AG09309 (cell line): ENCODE data around the gene MRGPRG.

Experiments
- DNase-seq: peaks from one replicate; pipeline ENCODE4 v3.0.0-alpha.2; 2010; ENCODE audit warnings: low read depth
- H3K4me3 ChIP-seq: 2 replicates; pipeline ENCODE4 v1.5.1; 2011; ENCODE audit warnings: mild to moderate bottlenecking, low read depth, low read length, moderate library complexity; ENCODE audit not compliant: control insufficient read depth
- TF ChIP-seq, protein P1 (sequence below): IDR thresholded peaks from 2 replicates; pipeline ENCODE4 v1.5.1; 2011; ENCODE audit warnings: mild to moderate bottlenecking, low read depth, low read length, inconsistent platforms; ENCODE audit not compliant: insufficient read depth, control insufficient read depth; ENCODE audit errors: missing control alignments

Gene MRGPRG

DNA sequence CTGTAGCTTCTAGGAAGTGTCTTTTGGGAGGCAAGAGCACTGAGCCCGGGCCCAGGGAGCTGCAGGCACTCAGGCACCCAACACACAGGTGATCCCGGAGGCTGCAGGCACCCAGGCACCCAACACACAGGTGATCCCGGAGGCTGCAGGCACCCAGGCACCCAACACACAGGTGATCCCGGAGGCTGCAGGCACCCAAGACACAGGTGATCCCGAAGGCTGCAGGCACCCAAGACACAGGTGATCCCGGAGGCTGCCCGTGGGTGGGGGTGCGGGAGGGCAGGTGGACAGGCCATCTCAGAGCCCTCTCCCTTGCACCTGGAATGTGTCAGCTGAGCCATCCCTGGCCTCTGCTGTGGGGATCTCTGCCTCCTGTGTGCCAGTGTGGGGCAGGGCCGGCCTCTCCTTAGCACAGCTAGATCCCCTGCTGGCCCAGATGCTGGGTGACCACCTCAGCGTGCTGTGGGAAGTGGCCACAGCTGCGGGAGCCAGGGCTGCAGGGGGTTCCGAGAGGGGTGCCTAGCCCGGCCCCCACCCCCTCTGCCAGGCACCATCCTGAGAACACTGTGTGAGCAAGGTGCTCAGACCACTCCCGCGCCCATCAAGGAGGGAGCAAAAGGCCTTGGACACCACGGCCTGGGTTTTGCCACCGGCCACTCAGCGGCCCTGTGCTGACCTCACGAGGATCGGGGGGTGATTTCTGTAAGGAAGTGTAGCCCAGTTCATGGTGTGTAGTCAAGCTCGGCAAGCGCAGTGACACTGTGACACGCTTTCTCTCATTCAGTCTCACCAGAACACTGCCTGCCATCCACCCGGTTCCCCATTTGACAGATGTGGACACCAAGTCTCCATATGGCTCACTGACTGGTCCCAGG is 14.2 kb downstream of the MRGPRG start:
- TF ChIP-seq, protein P1, sequence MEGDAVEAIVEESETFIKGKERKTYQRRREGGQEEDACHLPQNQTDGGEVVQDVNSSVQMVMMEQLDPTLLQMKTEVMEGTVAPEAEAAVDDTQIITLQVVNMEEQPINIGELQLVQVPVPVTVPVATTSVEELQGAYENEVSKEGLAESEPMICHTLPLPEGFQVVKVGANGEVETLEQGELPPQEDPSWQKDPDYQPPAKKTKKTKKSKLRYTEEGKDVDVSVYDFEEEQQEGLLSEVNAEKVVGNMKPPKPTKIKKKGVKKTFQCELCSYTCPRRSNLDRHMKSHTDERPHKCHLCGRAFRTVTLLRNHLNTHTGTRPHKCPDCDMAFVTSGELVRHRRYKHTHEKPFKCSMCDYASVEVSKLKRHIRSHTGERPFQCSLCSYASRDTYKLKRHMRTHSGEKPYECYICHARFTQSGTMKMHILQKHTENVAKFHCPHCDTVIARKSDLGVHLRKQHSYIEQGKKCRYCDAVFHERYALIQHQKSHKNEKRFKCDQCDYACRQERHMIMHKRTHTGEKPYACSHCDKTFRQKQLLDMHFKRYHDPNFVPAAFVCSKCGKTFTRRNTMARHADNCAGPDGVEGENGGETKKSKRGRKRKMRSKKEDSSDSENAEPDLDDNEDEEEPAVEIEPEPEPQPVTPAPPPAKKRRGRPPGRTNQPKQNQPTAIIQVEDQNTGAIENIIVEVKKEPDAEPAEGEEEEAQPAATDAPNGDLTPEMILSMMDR, result no peak
- H3K4me3 ChIP-seq, result no peak overlapping the region
- no peak for DNase-seq

DNA sequence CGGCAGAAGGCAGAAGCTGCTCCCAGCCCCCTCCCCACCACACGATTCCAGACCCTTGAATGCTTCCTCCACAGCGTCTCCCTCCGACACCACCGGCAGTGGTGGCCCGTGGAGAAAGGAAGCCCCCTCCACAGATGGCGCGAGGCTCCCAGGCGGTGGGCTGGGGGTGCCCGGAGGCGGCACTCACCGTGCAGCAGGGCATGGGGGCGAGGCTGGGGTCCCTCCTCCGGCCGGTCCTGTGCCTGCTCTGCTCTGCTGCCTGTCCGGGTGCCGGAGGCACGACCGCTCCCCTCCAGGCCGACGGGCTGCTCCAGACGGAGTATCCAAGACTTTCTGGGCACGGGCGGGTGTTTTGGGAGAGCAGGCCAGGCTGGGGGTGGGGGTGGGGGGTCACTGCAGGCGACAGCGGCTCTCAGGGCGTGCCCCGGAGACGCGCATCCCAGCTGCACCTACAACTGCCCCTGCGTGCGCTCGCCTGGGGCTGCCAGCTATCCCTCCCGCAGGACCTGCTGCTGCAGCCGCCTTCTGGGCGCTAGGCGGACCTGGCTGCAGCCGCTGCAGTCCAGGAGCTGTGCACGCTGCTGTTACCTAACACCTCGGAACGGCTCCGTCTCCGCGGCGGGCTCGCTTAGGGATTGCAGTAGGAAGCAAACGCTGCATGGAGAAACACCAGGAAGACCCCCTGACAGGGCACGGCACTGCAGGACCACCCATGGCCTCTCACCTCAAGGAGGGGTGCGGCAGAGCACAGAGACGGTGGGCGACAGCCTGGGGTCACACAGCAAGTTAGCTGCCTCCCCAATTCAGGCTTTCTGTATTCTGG is 15.2 kb downstream of the MRGPRG start:
- TF ChIP-seq, protein P1, result no peak
- DNase-seq, result no peak
- H3K4me3 ChIP-seq, result no peak overlapping the region

DNA sequence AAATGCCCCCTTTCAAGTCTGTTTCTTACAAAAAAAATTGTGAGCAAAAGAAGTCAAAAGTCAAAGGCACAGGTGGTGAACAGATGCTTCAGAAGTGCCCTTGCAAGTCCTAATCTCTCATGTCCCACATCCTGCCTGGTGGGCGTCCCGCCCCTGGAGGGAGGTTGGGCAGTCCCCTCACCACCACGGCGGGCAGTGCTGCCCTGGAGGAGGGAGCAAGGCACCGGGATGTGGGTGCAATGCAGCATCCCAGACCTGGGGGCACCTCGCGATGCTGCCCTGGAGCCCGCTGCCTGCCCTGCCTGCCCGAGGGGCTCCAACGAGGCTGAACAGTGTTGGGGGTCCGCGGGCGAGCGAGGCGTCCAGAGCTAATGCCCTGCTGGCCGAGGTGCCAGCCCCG is 15.9 kb downstream of the MRGPRG start:
- TF ChIP-seq, protein P1, result no peak
- no peak for DNase-seq
- H3K4me3 ChIP-seq, result no peak overlapping the region

DNA sequence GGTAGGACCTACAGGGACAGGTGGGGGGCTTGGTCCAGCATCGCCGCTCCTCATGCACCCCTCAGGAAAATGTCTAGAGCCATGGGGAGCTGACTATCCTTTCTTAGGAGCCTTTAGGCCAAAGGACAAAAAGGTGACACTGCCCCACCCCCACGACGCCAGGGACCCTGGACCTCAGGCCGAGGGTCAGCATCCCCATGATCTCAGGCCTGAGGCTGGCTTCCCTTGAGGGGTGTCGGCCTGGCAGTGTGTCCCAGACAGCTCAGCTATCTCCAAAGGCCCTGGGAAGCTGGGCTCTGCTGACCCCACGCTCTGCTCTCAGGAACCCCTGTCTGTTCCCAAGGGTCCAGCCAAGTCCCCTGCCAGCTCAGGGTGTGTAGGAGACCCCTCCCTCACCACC is 16.3 kb downstream of the MRGPRG start:
- no peak overlapping the region for H3K4me3 ChIP-seq
- no peak for DNase-seq
- TF ChIP-seq, protein P1, result no peak

GRCh38 chr11:3201677-3202181 is 16.9 kb downstream of the MRGPRG start:
- DNase-seq, result no peak
- H3K4me3 ChIP-seq, result no peak overlapping the region
- TF ChIP-seq, protein P1, result no peak

GRCh38 chr11:3201112-3201581 is 17.5 kb downstream of the MRGPRG start:
- no peak overlapping the region for H3K4me3 ChIP-seq
- DNase-seq, result no peak
- TF ChIP-seq, protein P1, result no peak
